ENCODE data around the gene DNAJC2. TPM values are rescaled to one million over a fixed set of nuclear protein-coding genes. Genes with fewer than 3 reads are reported as not detected.
"Not testable (repeated sequence)": the region's sequence is repeated elsewhere in the genome, so short reads cannot be mapped to it uniquely, and the experiment has no call there.

Gene DNAJC2
- total and polyA plus RNA-seq, 8 donors, result 4.1 to 35.6 (median 19.4) TPM

DNA sequence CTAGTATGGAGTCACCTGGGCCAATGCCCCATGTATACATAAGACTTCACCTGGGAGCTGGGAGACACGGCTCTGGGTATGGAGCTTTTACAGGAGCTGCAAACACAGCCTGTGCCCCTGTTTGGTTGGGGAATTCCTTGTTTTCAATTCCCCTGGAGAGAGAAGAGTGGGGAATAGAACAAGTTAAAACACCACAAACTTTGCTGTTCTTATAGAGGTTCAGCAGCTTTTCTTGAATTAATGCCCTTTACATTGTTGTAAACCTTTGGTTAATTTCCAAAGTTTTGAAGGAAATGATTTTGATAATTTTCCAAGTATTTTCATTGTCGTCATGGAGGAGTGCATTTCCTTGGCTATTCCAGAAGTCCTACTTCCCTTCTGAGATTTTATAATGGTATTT is 66.4 kb downstream of the DNAJC2 start:
- H3K9me3 ChIP-seq; H3K27me3 ChIP-seq; H3K27ac ChIP-seq; DNase-seq; H3K4me3 ChIP-seq; intact Hi-C loops (cut with DNase I; ENCODE audit: low total_unique reads): not testable (repeated sequence)
- 73 to 90% (median 81%) methylated on average over 2 of the region's 2 CpGs for WGBS, 5 donors
- Histone ChIP-seq H3K36me3 (peaks cover 0 to 11% (median 0%) of the 10 kb centered on the region in 4 donors), H3K4me1 (peaks cover 0 to 24% (median 20%) of the 10 kb centered on the region in 4 donors)

GRCh38 chr7:103274867-103275266 is 69.7 kb downstream of the DNAJC2 start:
- H3K9me3 ChIP-seq; H3K27ac ChIP-seq; H3K4me3 ChIP-seq; H3K27me3 ChIP-seq; DNase-seq; H3K4me1 ChIP-seq; intact Hi-C loops (cut with DNase I; ENCODE audit: low total_unique reads): not testable (repeated sequence)
- H3K36me3 ChIP-seq, result peaks cover 0 to 11% (median 0%) of the 10 kb centered on the region in 4 donors
- WGBS, 5 donors, result 98 to 99% (median 98%) methylated on average over 10 to 24 of the region's 24 CpGs; no CpG with 5 or more reads in 1 of the 5 donors

DNA sequence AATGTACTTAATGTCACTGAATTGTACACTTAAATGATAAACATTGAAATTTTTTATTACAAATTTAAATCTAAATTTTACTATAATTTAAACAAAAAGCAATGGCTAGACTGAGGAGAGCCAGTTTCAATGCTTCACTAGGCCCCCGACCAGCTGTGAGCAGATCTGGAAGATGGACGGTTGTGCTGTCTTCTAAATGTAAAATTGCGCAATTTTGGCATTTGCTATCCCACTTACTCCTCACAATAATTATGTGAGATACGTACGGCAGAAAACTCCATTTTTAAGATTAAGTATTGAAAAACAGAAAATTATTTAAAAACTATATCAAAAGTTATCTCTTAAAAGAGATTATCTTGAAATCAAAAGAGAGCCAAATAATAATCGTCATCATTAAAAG is 71.2 kb downstream of the DNAJC2 start:
- H3K4me1 ChIP-seq; H3K27ac ChIP-seq; H3K9me3 ChIP-seq; DNase-seq; intact Hi-C loops (cut with DNase I; ENCODE audit: low total_unique reads); H3K27me3 ChIP-seq; H3K4me3 ChIP-seq: not testable (repeated sequence)
- 90 to 93% (median 92%) methylated on average over 6 of the region's 6 CpGs for WGBS, 5 donors
- peaks cover 0 to 11% (median 0%) of the 10 kb centered on the region in 4 donors for H3K36me3 ChIP-seq

DNA sequence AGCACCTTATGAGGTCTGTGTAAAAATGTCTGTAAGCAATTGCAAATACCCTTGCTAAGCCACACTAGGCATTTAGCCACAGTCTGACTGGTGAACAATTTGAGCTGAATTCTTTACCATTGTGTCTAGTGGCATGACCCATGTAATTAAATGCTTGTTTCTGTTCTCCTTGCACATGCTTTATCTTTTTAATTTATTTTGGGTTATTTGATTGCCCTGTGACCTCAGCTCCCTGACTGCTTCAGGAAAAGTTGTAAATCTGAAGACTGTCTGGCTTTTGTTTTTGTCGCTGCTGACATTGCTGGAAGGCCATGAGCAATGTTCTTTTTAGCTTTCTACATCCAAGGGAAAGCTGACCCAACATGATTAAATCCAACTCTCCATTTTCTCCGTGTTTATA is 78.3 kb downstream of the DNAJC2 start:
- H3K4me3 ChIP-seq; H3K27ac ChIP-seq; DNase-seq; H3K27me3 ChIP-seq; intact Hi-C loops (cut with DNase I; ENCODE audit: low total_unique reads); H3K9me3 ChIP-seq; H3K4me1 ChIP-seq; H3K36me3 ChIP-seq: not testable (repeated sequence)
- 38 to 59% (median 46%) methylated on average over 2 of the region's 2 CpGs for WGBS, 5 donors

DNA sequence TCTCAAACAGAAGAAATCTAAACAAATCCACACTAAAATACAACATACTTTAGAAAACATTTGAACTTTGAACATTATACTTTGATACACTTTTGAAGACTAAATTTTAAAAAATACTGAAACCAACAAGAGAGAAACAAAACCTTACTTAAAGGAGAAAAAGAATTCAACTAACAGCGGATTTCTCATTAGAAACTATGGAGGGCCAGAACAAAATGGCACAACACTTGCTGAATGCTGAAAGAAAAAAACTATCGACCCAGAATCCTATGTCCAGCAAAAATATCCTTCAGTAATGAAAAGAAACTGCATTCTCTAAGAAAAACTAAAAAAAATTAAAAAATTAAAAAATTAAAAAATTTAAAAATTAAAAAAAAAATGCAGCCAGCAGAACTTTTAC is 80.5 kb downstream of the DNAJC2 start:
- WGBS, 5 donors, result 86 to 92% (median 89%) methylated on average over 2 of the region's 2 CpGs
- DNase-seq; H3K27me3 ChIP-seq; H3K4me1 ChIP-seq; H3K36me3 ChIP-seq; H3K4me3 ChIP-seq; intact Hi-C loops (cut with DNase I; ENCODE audit: low total_unique reads); H3K9me3 ChIP-seq; H3K27ac ChIP-seq: not testable (repeated sequence)

Small RNAs within 50 kb of the gene (small RNA-seq; reads per million reads assigned to genes)
- 0 reads per million in 4 donors for gene RPS29P16

Other genes with a start within 250 kb of the DNAJC2 start
- gene NAPEPLD, start 195.7 kb downstream of the DNAJC2 start, total RNA-seq, result 10 to 100 TPM; 17.0 to 84.9 (median 40.2) TPM
- 1 to 10 TPM; 3.3 to 9.9 (median 5.5) TPM for gene NAPEPLD, start 195.7 kb downstream of the DNAJC2 start, polyA plus RNA-seq
- gene PMPCB, start 47.3 kb downstream of the DNAJC2 start, total RNA-seq, result 10 to 100 TPM; 20.6 to 84.4 (median 46.8) TPM
- gene PMPCB, start 47.3 kb downstream of the DNAJC2 start, polyA plus RNA-seq, result 10 to 100 TPM; 40.2 to 60.6 (median 57.4) TPM
- gene PSMC2, start 2.9 kb upstream of the DNAJC2 start, total RNA-seq, result 100 to 1,000 TPM in 1 of 5 donors, 10 to 100 TPM in 4; 23.2 to 170 (median 37.4) TPM
- gene PSMC2, start 2.9 kb upstream of the DNAJC2 start, polyA plus RNA-seq, result 100 to 1,000 TPM in 1 of 3 donors, 10 to 100 TPM in 2; 76.4 to 108 (median 96.7) TPM
- 1 to 10 TPM in 1 of 5 donors, under 1 TPM in 2, not detected in 2; 0.58 to 4.6 (median 0.58) TPM for gene SLC26A5, start 101.4 kb upstream of the DNAJC2 start, total RNA-seq
- gene SLC26A5, start 101.4 kb upstream of the DNAJC2 start, polyA plus RNA-seq, result under 1 TPM; 0.08 to 0.46 (median 0.25) TPM